Activated T-helper 1 cell treated with anti-CD3 and anti-CD28 coated beads, Interleukin-12 subunit alpha, Interleukin-12 subunit beta, Interleukin-2, Interleukin-4 antibody, amounts not matched to agents 30 ng/mL and 10 ng/mL and 1 ng/mL, durations not matched to agents 14 hours and 24 hours and 36 hours (primary cell): Measurements from ENCODE around the gene ZCWPW1. TPM values are rescaled to one million over a fixed set of nuclear protein-coding genes. Genes with fewer than 3 reads are reported as not detected.
"Not testable (repeated sequence)": the region's sequence is repeated elsewhere in the genome, so short reads cannot be mapped to it uniquely, and the experiment has no call there.

Source experiments
- DNase-seq: peaks from one replicate; pipeline ENCODE4 v3.0.0; 2021; ENCODE audit warnings: low spot score
- H3K27ac Mint-ChIP-seq: one replicate; pipeline ENCODE4 v1.8.0; 2021; ENCODE audit warnings: mild to moderate bottlenecking, mixed read lengths
- H3K27me3 Mint-ChIP-seq: one replicate; pipeline ENCODE4 v1.8.0; 2022; ENCODE audit warnings: mild to moderate bottlenecking, moderate library complexity, mixed read lengths; ENCODE audit not compliant: insufficient read depth
- H3K36me3 Mint-ChIP-seq: one replicate; pipeline ENCODE4 v1.8.0; 2021; ENCODE audit warnings: low read depth, mixed read lengths
- H3K4me1 Mint-ChIP-seq: one replicate; pipeline ENCODE4 v1.8.0; 2021; ENCODE audit warnings: low read depth, mixed read lengths
- H3K4me3 Mint-ChIP-seq: one replicate; pipeline ENCODE4 v1.8.0; 2021; ENCODE audit warnings: mild to moderate bottlenecking, moderate library complexity, mixed read lengths
- H3K9me3 Mint-ChIP-seq: one replicate; pipeline ENCODE4 v1.8.0; 2021; ENCODE audit warnings: mixed read lengths
- intact Hi-C: fragments of 100-400 bp; cut with micrococcal nuclease; formaldehyde crosslinking; loops from one replicate; pipeline ENCODE4 v1.15.1; 2024
- total RNA-seq: library from RNA; stranded (reverse); gene quantifications from 2 replicates; pipeline ENCODE4 v1.2.3, GENCODE V29; 2022

ZCWPW1 gene
- total RNA-seq, 1 donor from 2014 or later, result 2.0 TPM

DNA sequence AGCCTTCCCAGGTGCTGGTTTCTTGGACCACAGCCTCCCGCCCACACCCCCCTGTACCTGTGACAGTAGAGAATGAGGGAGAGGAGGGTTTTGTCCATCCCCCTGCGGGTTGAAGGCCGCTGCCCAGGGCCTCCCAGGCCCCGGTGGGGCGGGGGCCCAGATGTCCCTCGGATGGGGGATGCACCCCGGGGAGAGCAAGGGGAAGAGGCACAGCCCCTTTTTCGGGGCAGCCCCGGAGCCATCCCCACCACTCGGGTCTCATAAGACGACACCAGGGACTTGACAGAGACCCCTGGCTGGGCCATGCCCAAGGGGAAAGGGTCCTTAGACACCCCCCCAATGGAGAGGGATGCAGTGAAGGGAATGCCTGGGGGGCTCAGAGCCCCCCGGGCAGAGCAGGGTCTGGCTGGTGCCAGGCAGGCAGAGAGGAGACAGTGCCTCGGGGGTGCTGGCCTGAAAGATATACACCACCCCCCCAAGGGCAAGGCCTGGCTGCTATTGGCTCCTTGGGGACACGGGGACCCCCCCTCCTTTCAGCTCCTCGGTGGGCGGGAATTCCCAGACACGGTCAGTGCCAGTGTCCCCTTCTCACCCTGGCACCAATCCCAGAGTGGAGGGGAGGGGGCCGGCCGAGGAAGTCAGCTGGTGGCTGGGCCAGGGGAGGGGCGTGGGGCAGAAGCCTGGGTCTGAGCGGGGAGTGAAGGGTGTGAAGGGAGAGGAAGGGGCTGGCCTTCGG lies 39.3 kb upstream of the ZCWPW1 start:
- H3K27ac Mint-ChIP-seq, result no peak overlapping the region
- H3K4me3 Mint-ChIP-seq, result no peak overlapping the region
- intact Hi-C loops, result no loop called here
- H3K4me1 Mint-ChIP-seq, result peaks cover under 1% of the 10 kb centered on the region
- no peaks in the 10 kb centered on the region for H3K27me3 Mint-ChIP-seq
- H3K36me3 Mint-ChIP-seq, result peaks cover 28% of the 10 kb centered on the region
- no peak for DNase-seq
- no peaks in the 10 kb centered on the region for H3K9me3 Mint-ChIP-seq

GRCh38 chr7:100466653-100467605 lies 38.4 kb upstream of the ZCWPW1 start:
- Mint-ChIP-seq H3K4me1 (no peaks in the 10 kb centered on the region), H3K27me3 (no peaks in the 10 kb centered on the region), H3K36me3 (peaks cover 26% of the 10 kb centered on the region), H3K9me3 (no peaks in the 10 kb centered on the region), H3K4me3 (no peak overlapping the region), H3K27ac (no peak overlapping the region)
- intact Hi-C loops, result no loop called here
- DNase-seq, result no peak

DNA sequence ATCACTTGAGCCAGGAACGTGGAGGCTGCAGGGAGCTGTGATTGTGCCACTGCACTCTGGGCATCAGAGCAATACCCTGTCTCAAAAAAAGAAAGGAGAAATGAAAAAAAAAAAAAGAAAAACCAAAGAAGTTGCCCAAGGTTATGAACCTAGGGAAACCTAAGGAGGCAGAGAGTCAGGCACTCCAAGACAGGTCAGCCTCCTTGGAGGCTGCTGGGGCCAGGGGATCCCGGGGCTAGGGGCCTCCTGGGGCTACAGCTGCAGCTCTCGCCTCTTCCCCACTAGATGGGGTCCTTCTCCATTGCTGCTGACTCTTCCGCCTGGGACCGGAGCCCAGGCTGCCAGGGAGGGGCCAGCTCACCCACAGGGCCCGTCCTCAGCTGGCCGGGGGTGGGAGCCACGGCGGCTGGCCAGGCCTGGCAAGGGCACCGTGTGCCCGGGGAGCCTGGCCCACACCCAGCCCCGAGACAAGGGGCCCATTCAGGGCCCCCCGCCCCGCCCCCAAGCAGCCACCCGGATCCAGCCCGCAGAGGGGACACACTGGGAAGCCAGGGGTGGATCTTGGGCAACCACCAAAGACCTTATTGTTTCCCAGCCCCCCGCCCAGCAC lies 37.3 kb upstream of the ZCWPW1 start:
- Mint-ChIP-seq H3K27ac (no peak overlapping the region), H3K36me3 (peaks cover 24% of the 10 kb centered on the region), H3K4me3 (no peak overlapping the region), H3K27me3 (no peaks in the 10 kb centered on the region), H3K4me1 (no peaks in the 10 kb centered on the region), H3K9me3 (no peaks in the 10 kb centered on the region)
- intact Hi-C loops, result no loop called here
- DNase-seq, result no peak

GRCh38 chr7:100465299-100465698 lies 36.8 kb upstream of the ZCWPW1 start:
- Mint-ChIP-seq H3K27ac (no peak overlapping the region), H3K36me3 (peaks cover 19% of the 10 kb centered on the region), H3K4me3 (no peak overlapping the region), H3K4me1 (no peaks in the 10 kb centered on the region), H3K9me3 (no peaks in the 10 kb centered on the region), H3K27me3 (no peaks in the 10 kb centered on the region)
- intact Hi-C loops, result no loop called here
- DNase-seq, result no peak

DNA sequence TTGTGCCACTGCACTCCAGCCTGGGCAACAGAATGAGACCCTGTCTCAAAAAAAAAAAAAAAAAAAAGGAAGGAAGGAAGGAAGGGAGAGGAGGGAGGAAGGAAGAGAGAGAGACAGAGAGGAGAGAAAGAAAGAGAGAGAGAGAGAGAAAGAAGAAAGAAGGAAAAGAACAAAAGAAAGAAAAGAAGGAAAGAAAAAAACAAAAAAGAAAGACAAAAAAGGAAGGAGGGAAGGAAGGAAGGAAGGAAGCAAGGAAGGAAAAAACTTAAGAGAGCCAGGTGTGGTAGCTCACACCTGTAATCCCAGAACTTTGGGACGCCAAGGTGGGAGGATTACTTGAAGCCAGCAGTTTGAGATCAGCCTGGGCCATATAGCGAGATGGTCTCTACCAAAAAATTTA lies 36.3 kb upstream of the ZCWPW1 start:
- intact Hi-C loops, result no loop called here
- Mint-ChIP-seq H3K27ac (no peak overlapping the region), H3K4me1 (no peaks in the 10 kb centered on the region), H3K36me3 (peaks cover 16% of the 10 kb centered on the region), H3K9me3 (no peaks in the 10 kb centered on the region), H3K27me3 (no peaks in the 10 kb centered on the region), H3K4me3 (no peak overlapping the region)
- DNase-seq, result no peak

GRCh38 chr7:100464210-100464660 lies 35.7 kb upstream of the ZCWPW1 start, which contains the start of gene SPACDR:
SPACDR (minus strand) TSS chr7:100464260; CDS start chr7:100464025, 235 bp downstream.
- Mint-ChIP-seq H3K27me3 (no peaks in the 10 kb centered on the region), H3K4me1 (no peaks in the 10 kb centered on the region), H3K36me3 (peaks cover 18% of the 10 kb centered on the region), H3K9me3 (no peaks in the 10 kb centered on the region), H3K27ac (no peak within 1 kb of the TSS), H3K4me3 (no peak within 1 kb of the TSS)
- intact Hi-C loops, result no loop called here
- DNase-seq, result no peak

DNA sequence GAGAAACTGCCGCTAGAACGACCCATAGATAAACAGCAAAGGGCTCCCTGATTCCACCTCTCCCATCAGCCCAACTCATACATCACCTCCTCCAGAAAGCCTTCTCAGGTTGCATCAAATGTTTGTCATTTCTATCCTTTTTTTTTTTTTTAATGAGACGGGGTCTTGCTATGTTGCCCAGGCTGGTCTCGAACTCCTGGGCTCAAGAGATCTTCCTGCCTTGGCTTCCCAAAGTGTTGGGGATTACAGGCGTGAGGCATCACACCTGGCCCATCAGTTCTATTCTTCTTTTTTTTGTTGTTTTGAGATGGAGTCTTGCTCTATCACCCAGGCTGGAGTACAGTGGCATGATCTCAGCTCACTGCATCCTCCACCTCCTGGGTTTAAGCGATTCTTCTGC lies 28.5 kb upstream of the ZCWPW1 start:
- H3K27ac Mint-ChIP-seq, result no peak overlapping the region
- peaks cover 17% of the 10 kb centered on the region for H3K4me1 Mint-ChIP-seq
- no peaks in the 10 kb centered on the region for H3K27me3 Mint-ChIP-seq
- no peak overlapping the region for H3K4me3 Mint-ChIP-seq
- intact Hi-C loops, result no loop called here
- no peak for DNase-seq
- H3K36me3 Mint-ChIP-seq, result peaks cover 11% of the 10 kb centered on the region
- H3K9me3 Mint-ChIP-seq, result no peaks in the 10 kb centered on the region

DNA sequence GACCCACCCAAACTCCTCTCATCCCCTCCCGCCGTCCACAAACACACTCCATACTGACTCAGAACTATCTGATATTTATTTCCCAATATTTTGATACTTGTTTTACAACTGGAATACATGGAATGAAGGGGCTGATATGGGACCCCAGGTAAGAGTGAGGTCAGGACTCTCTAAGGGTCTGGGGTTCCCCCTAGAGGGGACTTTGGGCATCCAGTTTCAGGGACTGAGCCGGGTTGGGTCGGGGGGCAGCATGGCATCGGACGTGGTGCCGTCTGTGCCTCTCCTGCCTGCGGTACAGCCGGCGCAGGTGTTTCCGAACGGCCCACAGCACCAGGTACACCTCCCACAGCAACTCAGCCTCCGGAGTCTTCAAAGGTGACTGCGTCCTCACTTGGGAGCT lies 28.1 kb upstream of the ZCWPW1 start:
- peaks cover 11% of the 10 kb centered on the region for H3K36me3 Mint-ChIP-seq
- H3K4me3 Mint-ChIP-seq, result no peak overlapping the region
- H3K4me1 Mint-ChIP-seq, result peaks cover 17% of the 10 kb centered on the region
- H3K9me3 Mint-ChIP-seq, result no peaks in the 10 kb centered on the region
- H3K27me3 Mint-ChIP-seq, result no peaks in the 10 kb centered on the region
- no peak overlapping the region for H3K27ac Mint-ChIP-seq
- intact Hi-C loops, result no loop called here
- DNase-seq, result no peak

DNA sequence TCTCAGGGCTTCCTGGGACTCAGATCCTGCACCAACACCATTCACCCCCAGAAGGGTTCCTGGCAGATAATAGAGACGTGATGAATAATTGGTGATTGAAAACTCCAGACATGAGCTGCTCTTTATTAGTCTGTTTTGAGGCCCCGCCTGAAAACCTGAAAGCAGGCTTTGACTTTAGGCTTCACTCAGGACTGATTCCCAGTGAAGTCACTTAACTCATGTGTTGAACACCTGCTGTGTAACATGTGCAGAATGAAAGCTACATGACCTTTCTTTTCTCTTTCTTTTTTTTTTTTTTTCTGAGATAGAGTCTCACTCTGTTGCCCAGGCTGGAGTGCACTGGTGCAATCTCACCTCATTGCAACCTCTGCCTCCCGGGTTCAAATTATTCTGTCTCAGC lies 26.7 kb upstream of the ZCWPW1 start:
- Mint-ChIP-seq H3K36me3 (peaks cover 11% of the 10 kb centered on the region), H3K9me3 (no peaks in the 10 kb centered on the region), H3K4me1 (peaks cover 17% of the 10 kb centered on the region), H3K4me3 (no peak overlapping the region), H3K27ac (no peak overlapping the region), H3K27me3 (no peaks in the 10 kb centered on the region)
- intact Hi-C loops, result no loop called here
- no peak for DNase-seq

DNA sequence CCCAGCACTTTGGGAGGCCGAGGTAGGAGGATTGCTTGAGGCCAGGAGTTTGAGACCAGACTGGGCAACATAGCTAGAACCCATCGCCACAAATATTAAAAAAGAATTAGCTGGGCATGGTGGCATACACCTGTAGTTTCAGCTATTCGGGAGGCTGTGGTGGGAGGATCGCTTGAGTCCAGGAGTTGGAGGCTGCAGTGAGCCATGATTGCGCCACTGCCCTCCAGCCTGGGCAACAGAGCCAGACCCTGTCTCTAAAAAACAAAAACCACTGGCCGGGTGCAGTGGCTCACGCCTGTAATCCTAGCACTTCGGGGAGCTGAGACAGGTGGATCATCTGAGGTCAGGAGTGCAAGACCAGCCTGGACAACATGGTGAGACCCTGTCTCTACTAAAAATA lies 25.4 kb upstream of the ZCWPW1 start:
- H3K9me3 Mint-ChIP-seq, H3K27me3 Mint-ChIP-seq, intact Hi-C loops, H3K36me3 Mint-ChIP-seq, H3K27ac Mint-ChIP-seq, DNase-seq, H3K4me3 Mint-ChIP-seq: not testable (repeated sequence)
- H3K4me1 Mint-ChIP-seq, result peaks cover 17% of the 10 kb centered on the region

GRCh38 chr7:100452513-100452912 lies 24.0 kb upstream of the ZCWPW1 start:
- no peak for DNase-seq
- peaks cover 6% of the 10 kb centered on the region for H3K36me3 Mint-ChIP-seq
- H3K27ac Mint-ChIP-seq, result no peak overlapping the region
- H3K9me3 Mint-ChIP-seq, result no peaks in the 10 kb centered on the region
- peaks cover 9% of the 10 kb centered on the region for H3K4me1 Mint-ChIP-seq
- intact Hi-C loops, result no loop called here
- H3K27me3 Mint-ChIP-seq, result no peaks in the 10 kb centered on the region
- H3K4me3 Mint-ChIP-seq, result no peak overlapping the region

DNA sequence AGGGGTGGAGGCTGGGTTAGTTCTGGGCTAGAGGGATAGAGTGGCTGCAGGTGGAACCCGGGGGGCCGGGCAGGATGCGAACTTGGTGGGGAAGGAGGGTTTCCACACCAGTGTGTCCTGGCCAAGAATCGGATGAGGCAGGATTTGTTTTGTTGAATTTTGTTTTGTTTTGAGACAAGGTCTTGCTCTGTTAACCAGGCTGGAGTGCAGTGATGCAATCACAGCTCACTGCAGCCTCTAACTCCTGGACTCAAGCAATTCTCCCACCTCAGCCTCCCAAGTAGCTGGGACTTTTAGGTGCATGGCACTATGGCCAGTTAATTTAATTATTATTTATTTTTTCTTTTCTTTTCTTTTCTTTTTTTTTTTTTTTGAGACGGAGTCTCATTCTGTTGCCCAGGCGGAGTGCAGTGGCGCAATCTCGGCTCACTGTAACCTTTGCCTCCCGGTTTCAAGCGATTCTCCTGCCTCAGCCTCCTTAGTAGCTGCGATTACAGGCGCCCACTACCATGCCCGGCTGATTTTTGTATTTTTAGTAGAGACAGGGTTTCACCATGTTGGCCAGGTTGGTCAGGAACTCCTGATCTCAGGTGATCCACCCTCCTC lies 20.8 kb upstream of the ZCWPW1 start:
- H3K27ac Mint-ChIP-seq, result no peak overlapping the region
- intact Hi-C loops, result no loop called here
- peak overlapping the region; percentile 22 for H3K4me3 Mint-ChIP-seq
- no peaks in the 10 kb centered on the region for H3K27me3 Mint-ChIP-seq
- DNase-seq, result no peak
- no peaks in the 10 kb centered on the region for H3K36me3 Mint-ChIP-seq
- peaks cover 17% of the 10 kb centered on the region for H3K4me1 Mint-ChIP-seq
- H3K9me3 Mint-ChIP-seq, result no peaks in the 10 kb centered on the region
